D721Med (cell line): Measurements from ENCODE around the gene ANGPTL8.

ENCODE experiments used
- DNase-seq: peaks from one replicate; pipeline ENCODE4 v3.0.0; 2011; ENCODE audit warnings: low spot score; ENCODE audit not compliant: insufficient read length
- FAIRE-seq: peaks from 2 replicates; lab custom pipeline; 2011; peaks lifted over from hg19 to GRCh38; lab: Jason Lieb, UNC
- TF ChIP-seq, protein P1 (sequence below): IDR thresholded peaks from 2 replicates; pipeline ENCODE4 v1.5.1; 2012; ENCODE audit warnings: mild to moderate bottlenecking, control low read depth; ENCODE audit not compliant: insufficient read depth; ENCODE audit errors: missing control alignments

Gene ANGPTL8

DNA sequence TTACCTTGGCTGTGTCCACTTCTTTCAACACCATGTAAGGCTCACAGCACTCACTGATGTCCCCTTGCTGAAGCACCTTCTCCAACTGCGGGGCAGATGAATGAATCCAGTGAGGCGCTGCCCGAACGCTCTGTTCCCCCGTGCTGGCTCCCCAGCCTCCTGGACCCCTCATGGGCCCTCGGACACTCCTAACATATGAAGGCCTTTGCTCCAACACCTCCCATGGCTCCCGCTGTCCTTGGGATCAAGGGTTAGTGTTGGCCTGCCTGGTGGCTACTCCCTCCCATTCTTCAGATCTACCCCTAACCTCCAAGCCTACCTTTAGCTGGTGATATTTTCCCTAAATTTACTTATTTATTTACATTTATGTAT lies 4.4 kb downstream of the ANGPTL8 start:
- DNase-seq: no peak
- FAIRE-seq: no peak
- TF ChIP-seq, protein P1, sequence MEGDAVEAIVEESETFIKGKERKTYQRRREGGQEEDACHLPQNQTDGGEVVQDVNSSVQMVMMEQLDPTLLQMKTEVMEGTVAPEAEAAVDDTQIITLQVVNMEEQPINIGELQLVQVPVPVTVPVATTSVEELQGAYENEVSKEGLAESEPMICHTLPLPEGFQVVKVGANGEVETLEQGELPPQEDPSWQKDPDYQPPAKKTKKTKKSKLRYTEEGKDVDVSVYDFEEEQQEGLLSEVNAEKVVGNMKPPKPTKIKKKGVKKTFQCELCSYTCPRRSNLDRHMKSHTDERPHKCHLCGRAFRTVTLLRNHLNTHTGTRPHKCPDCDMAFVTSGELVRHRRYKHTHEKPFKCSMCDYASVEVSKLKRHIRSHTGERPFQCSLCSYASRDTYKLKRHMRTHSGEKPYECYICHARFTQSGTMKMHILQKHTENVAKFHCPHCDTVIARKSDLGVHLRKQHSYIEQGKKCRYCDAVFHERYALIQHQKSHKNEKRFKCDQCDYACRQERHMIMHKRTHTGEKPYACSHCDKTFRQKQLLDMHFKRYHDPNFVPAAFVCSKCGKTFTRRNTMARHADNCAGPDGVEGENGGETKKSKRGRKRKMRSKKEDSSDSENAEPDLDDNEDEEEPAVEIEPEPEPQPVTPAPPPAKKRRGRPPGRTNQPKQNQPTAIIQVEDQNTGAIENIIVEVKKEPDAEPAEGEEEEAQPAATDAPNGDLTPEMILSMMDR: no peak

GRCh38 chr19:11244846-11245589 lies 5.6 kb downstream of the ANGPTL8 start:
- TF ChIP-seq, protein P1: no peak
- no peak for DNase-seq
- no peak for FAIRE-seq

DNA sequence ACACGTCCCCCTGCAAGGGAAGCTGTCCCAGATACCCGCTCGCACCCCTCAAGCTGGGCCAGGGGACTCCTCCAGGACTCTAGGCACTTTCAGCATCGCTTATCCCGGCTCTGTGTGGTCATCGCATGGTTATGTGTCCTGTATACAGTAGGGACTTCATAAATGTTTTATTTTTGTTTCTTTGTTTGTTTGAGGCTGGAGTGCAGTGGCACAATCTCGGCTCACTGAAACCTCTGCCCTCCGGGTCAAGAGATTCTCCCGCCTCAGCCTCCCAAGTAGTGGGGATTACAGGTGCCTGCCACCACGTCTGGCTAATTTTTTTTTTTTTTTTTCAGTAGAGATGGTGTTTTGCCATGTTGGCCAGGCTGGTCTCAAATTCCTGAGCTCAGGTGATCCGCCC lies 7.5 kb downstream of the ANGPTL8 start:
- TF ChIP-seq, protein P1: no peak
- DNase-seq: no peak
- FAIRE-seq: no peak

GRCh38 chr19:11247391-11247790 lies 8.0 kb downstream of the ANGPTL8 start:
- no peak for DNase-seq
- no peak for FAIRE-seq
- TF ChIP-seq, protein P1: no peak

DNA sequence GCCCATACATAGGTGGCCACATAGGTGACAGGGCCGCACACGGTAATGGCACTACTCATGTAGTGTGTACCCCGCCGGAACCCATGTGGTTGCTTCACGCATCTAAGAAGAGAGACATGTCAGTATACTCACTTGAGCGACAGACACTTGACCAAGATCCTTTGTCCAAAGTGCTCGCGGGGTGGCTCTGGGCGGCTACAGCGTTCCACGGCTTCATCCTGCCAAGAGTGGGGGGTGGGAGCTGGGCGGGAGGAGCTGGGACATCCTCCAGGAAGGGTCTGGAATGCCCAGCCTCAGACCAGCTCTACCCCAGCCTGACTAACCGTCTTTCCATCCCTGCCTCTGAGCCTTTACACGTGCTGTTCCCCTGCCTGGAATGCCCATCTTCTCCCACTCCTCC lies 8.5 kb downstream of the ANGPTL8 start:
- no peak for FAIRE-seq
- TF ChIP-seq, protein P1: no peak

GRCh38 chr19:11248852-11249251 lies 9.4 kb downstream of the ANGPTL8 start:
- FAIRE-seq: no peak

More for the DNA sequence above, 8.5 kb downstream of the ANGPTL8 start:
- no peak for DNase-seq

DNA sequence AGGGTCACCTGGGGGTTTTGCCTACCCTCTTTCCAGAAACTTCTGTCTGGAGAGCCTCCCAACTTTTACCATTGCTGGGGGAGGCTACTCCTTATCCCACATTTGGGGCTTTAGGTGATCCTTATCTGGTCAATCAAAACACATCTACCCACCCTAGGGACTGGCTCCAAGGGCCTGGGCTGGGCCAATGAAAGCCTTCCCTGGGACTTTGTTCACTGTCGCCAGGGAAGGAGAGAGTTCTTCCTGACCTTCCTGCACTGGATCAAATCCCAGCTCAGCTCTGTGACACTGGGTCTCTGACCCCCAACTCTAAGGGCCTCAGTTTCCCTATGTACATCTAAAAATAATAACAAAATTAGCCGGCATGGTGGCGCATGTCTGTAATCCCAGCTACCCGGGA lies 11.8 kb downstream of the ANGPTL8 start:
- DNase-seq (no peak), FAIRE-seq (no peak)
- TF ChIP-seq, protein P1: no peak

More at GRCh38 chr19:11248852-11249251, 9.4 kb downstream of the ANGPTL8 start:
- TF ChIP-seq, protein P1: no peak
- no peak for DNase-seq
